ENCODE measurements around the gene ARPC2.
A peak's percentile ranks its signal among the peaks of the same experiment; 100 is the strongest.

ARPC2 gene

GRCh38 chr2:218188528-218188927, 28.5 kb upstream of the ARPC2 start:
- H3K27ac Mint-ChIP-seq, result no peak overlapping the region
- intact Hi-C loops (cut with micrococcal nuclease), result loop anchor here (5.0 kb wide), 2 partner anchors 34 to 59 kb away; no protein-coding TSS in a partner anchor
- no peaks in the 10 kb centered on the region for H3K27me3 Mint-ChIP-seq
- H3K36me3 Mint-ChIP-seq (ENCODE audit: low read depth), result no peaks in the 10 kb centered on the region
- peaks cover 31% of the 10 kb centered on the region for H3K4me1 Mint-ChIP-seq (ENCODE audit: low read depth)
- H3K9me3 Mint-ChIP-seq, result no peaks in the 10 kb centered on the region
- no peak overlapping the region for H3K4me3 Mint-ChIP-seq

- H3K4me3 Mint-ChIP-seq, result no peak overlapping the region
- H3K36me3 Mint-ChIP-seq (ENCODE audit: low read depth), result no peaks in the 10 kb centered on the region
- H3K27ac Mint-ChIP-seq, result no peak overlapping the region
- H3K4me1 Mint-ChIP-seq (ENCODE audit: low read depth), result peaks cover 29% of the 10 kb centered on the region
- intact Hi-C loops (cut with micrococcal nuclease), result no loop called here
- no peaks in the 10 kb centered on the region for H3K27me3 Mint-ChIP-seq
- no peaks in the 10 kb centered on the region for H3K9me3 Mint-ChIP-seq
These were observed 24.0 kb upstream of the ARPC2 start for GRCh38 chr2:218192902-218193430.

GRCh38 chr2:218193701-218194100, 23.3 kb upstream of the ARPC2 start:
- Mint-ChIP-seq H3K4me1 (ENCODE audit: low read depth) (peaks cover 29% of the 10 kb centered on the region), H3K27ac (no peak overlapping the region), H3K27me3 (peaks cover under 1% of the 10 kb centered on the region), H3K9me3 (no peaks in the 10 kb centered on the region), H3K36me3 (ENCODE audit: low read depth) (no peaks in the 10 kb centered on the region), H3K4me3 (no peak overlapping the region)
- intact Hi-C loops (cut with micrococcal nuclease), result no loop called here

- Mint-ChIP-seq H3K36me3 (ENCODE audit: low read depth) (no peaks in the 10 kb centered on the region), H3K27ac (no peak overlapping the region), H3K4me1 (ENCODE audit: low read depth) (peaks cover 29% of the 10 kb centered on the region), H3K27me3 (peaks cover 3% of the 10 kb centered on the region), H3K9me3 (no peaks in the 10 kb centered on the region), H3K4me3 (no peak overlapping the region)
- intact Hi-C loops (cut with micrococcal nuclease), result no loop called here
These were observed 22.1 kb upstream of the ARPC2 start for GRCh38 chr2:218194880-218195279.

GRCh38 chr2:218196974-218197373, 20.0 kb upstream of the ARPC2 start:
- H3K27me3 Mint-ChIP-seq, result peaks cover 3% of the 10 kb centered on the region
- peaks cover 39% of the 10 kb centered on the region for H3K4me1 Mint-ChIP-seq (ENCODE audit: low read depth)
- intact Hi-C loops (cut with micrococcal nuclease), result no loop called here
- no peak overlapping the region for H3K4me3 Mint-ChIP-seq
- H3K9me3 Mint-ChIP-seq, result no peaks in the 10 kb centered on the region
- H3K36me3 Mint-ChIP-seq (ENCODE audit: low read depth), result no peaks in the 10 kb centered on the region
- H3K27ac Mint-ChIP-seq, result no peak overlapping the region

- intact Hi-C loops (cut with micrococcal nuclease), result no loop called here
- Mint-ChIP-seq H3K27me3 (peaks cover 3% of the 10 kb centered on the region), H3K4me1 (ENCODE audit: low read depth) (peaks cover 13% of the 10 kb centered on the region), H3K4me3 (no peak overlapping the region), H3K27ac (no peak overlapping the region), H3K9me3 (no peaks in the 10 kb centered on the region), H3K36me3 (ENCODE audit: low read depth) (no peaks in the 10 kb centered on the region)
These were observed 14.7 kb upstream of the ARPC2 start for GRCh38 chr2:218202266-218202665.

GRCh38 chr2:218209078-218209477, 7.9 kb upstream of the ARPC2 start:
- no peak overlapping the region for H3K4me3 Mint-ChIP-seq
- no peaks in the 10 kb centered on the region for H3K27me3 Mint-ChIP-seq
- H3K27ac Mint-ChIP-seq, result no peak overlapping the region

GRCh38 chr2:218214116-218214515, 2.9 kb upstream of the ARPC2 start:
- H3K4me1 Mint-ChIP-seq (ENCODE audit: low read depth), result peaks cover 33% of the 10 kb centered on the region
- H3K27me3 Mint-ChIP-seq, result no peaks in the 10 kb centered on the region
- no peak overlapping the region for H3K4me3 Mint-ChIP-seq
- intact Hi-C loops (cut with micrococcal nuclease), result no loop called here
- H3K9me3 Mint-ChIP-seq, result peaks cover 10% of the 10 kb centered on the region
- H3K36me3 Mint-ChIP-seq (ENCODE audit: low read depth), result peaks cover 33% of the 10 kb centered on the region
- peak overlapping the region; percentile 85 for H3K27ac Mint-ChIP-seq

More at GRCh38 chr2:218209078-218209477, 7.9 kb upstream of the ARPC2 start:
- peaks cover 8% of the 10 kb centered on the region for H3K4me1 Mint-ChIP-seq (ENCODE audit: low read depth)
- intact Hi-C loops (cut with micrococcal nuclease), result no loop called here
- peaks cover 12% of the 10 kb centered on the region for H3K9me3 Mint-ChIP-seq
- peaks cover 7% of the 10 kb centered on the region for H3K36me3 Mint-ChIP-seq (ENCODE audit: low read depth)

- Mint-ChIP-seq H3K36me3 (ENCODE audit: low read depth) (peaks cover 48% of the 10 kb centered on the region), H3K27ac (peak overlapping the region; percentile 99), H3K4me1 (ENCODE audit: low read depth) (peaks cover 44% of the 10 kb centered on the region), H3K4me3 (peak overlapping the region; percentile 95), H3K27me3 (no peaks in the 10 kb centered on the region), H3K9me3 (no peaks in the 10 kb centered on the region)
- intact Hi-C loops (cut with micrococcal nuclease), result loop anchor here (5.0 kb wide), 1 partner anchor 41 kb away; no protein-coding TSS in a partner anchor
These were observed 684 bp upstream of the ARPC2 start for GRCh38 chr2:218216336-218216673.

- Mint-ChIP-seq H3K36me3 (ENCODE audit: low read depth) (peaks cover 60% of the 10 kb centered on the region), H3K27me3 (no peaks in the 10 kb centered on the region)
These were observed 625 bp downstream of the ARPC2 start for GRCh38 chr2:218217360-218218267.

GRCh38 chr2:218218268-218219185, 1.5 kb downstream of the ARPC2 start:
- intact Hi-C loops (cut with micrococcal nuclease), result loop anchor here (1.0 to 5.0 kb wide), 2 partner anchors 11 to 39 kb away; no protein-coding TSS in a partner anchor
- Mint-ChIP-seq H3K4me3 (peak overlapping the region; percentile 95), H3K27ac (peak overlapping the region; percentile 99), H3K9me3 (no peaks in the 10 kb centered on the region), H3K36me3 (ENCODE audit: low read depth) (peaks cover 69% of the 10 kb centered on the region), H3K4me1 (ENCODE audit: low read depth) (peaks cover 62% of the 10 kb centered on the region), H3K27me3 (no peaks in the 10 kb centered on the region)

More at GRCh38 chr2:218217360-218218267, 625 bp downstream of the ARPC2 start:
- intact Hi-C loops (cut with micrococcal nuclease), result loop anchor here (1.0 to 5.0 kb wide), 2 partner anchors 12 to 40 kb away; no protein-coding TSS in a partner anchor
- H3K27ac Mint-ChIP-seq, result peak overlapping the region; percentile 99
- peaks cover 54% of the 10 kb centered on the region for H3K4me1 Mint-ChIP-seq (ENCODE audit: low read depth)
- no peaks in the 10 kb centered on the region for H3K9me3 Mint-ChIP-seq
- H3K4me3 Mint-ChIP-seq, result peak overlapping the region; percentile 95

GRCh38 chr2:218219934-218220333, 2.9 kb downstream of the ARPC2 start:
- Mint-ChIP-seq H3K9me3 (no peaks in the 10 kb centered on the region), H3K27ac (peak overlapping the region; percentile 99), H3K27me3 (no peaks in the 10 kb centered on the region), H3K36me3 (ENCODE audit: low read depth) (peaks cover 83% of the 10 kb centered on the region), H3K4me3 (peak overlapping the region; percentile 95), H3K4me1 (ENCODE audit: low read depth) (peaks cover 62% of the 10 kb centered on the region)
- intact Hi-C loops (cut with micrococcal nuclease), result loop anchor here (5.0 kb wide), 2 partner anchors 33 to 37 kb away; no protein-coding TSS in a partner anchor

- peak overlapping the region; percentile 50 for H3K27ac Mint-ChIP-seq
- peaks cover 94% of the 10 kb centered on the region for H3K36me3 Mint-ChIP-seq (ENCODE audit: low read depth)
- intact Hi-C loops (cut with micrococcal nuclease), result loop anchor here (5.0 kb wide), 1 partner anchor 34 kb away; no protein-coding TSS in a partner anchor
- H3K9me3 Mint-ChIP-seq, result no peaks in the 10 kb centered on the region
- peak overlapping the region; percentile 95 for H3K4me3 Mint-ChIP-seq
- peaks cover 66% of the 10 kb centered on the region for H3K4me1 Mint-ChIP-seq (ENCODE audit: low read depth)
- H3K27me3 Mint-ChIP-seq, result no peaks in the 10 kb centered on the region
These were observed 4.0 kb downstream of the ARPC2 start for GRCh38 chr2:218221000-218221399.

All from dendritic cell treated with granulocyte-macrophage colony-stimulating factor and Interleukin-4, amounts not matched to agents 40 ng/mL and 50 ng/mL, for 4 days (primary cell).